ENCODE measurements around the gene ITGB3BP.

Gene ITGB3BP

GRCh38 chr1:63414691-63415365 lies 108.2 kb downstream of the ITGB3BP start:
- no peak for DNase-seq

- no peak for DNase-seq
Observed at GRCh38 chr1:63413394-63413793, 109.6 kb downstream of the ITGB3BP start.

DNA sequence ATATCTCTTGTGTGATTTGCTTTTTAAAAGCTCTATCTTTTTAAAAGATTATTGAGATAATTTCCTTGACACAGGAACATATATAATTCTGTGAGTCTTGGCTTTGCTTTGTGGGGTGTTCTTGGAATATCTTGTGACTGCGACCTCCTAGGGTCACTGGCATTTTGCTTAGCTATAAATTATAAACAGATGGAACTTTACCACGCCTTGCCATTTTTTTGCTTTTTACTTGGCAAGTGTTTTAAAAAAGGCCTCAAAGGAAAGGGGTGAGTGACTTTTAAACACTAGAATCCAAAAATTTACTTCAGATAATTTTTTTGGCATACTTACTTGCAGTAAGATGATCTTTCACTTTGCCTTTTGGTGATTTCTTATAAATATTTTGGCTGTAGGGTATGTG lies 112.0 kb downstream of the ITGB3BP start:
- no peak for DNase-seq

- no peak for DNase-seq
Observed at GRCh38 chr1:63408331-63408730, 114.7 kb downstream of the ITGB3BP start.

DNA sequence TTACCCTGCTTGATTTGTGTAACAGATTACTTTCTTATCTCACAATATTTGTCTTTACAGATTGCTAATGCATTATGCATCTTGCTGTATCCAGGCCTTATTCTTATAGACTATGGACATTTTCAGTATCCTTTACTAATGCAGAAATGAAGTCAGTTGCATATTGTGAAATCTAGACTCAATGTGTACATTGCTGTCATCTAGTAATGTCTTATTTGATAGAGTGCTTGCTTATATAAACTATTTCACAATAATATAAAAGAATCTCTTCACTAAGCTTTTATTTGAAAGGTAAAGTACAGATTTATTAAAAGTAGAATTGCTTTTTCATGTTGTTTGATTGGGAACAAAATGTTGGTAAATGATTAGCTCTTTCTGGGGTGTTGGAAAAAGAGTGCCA lies 116.0 kb downstream of the ITGB3BP start:
- no peak for DNase-seq

DNA sequence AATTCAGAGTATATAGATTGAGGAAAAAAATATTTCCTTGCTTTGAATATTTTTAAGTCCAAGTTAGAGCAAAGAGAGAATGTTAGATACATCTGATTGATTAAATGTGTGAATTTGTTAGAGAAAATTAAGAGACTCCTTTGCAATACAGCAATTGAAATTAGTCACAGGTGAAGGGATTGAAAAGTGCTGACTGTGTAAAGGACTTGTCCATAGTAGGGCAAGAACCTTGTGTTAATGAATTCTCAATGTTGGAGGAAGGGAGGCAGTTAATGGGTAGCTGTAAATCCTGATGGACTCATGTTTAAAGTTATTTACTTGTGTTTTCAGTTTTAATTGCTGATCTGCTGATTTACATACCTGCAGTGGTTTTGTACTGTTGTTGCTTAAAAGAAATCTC lies 117.0 kb downstream of the ITGB3BP start:
- DNase-seq = no peak

GRCh38 chr1:63405021-63405420 lies 118.0 kb downstream of the ITGB3BP start:
- DNase-seq = no peak

DNA sequence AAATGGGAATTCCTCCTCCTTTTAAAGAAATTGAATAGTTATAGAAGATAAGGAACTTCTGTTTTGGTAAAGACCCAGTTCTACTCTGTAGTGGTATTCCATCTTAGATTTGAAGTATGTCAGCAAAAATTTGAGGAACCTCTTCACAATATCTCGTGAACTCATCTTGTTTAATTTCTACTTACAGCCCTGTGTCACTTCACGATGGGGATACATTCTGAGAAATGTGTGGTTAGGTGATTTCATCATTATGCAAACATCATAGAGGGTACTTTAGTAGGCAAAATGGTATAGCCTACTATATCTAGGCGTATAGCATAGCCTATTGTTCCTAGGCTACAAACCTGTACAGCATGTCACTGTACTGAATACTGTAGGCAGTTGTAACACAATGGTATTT lies 119.6 kb downstream of the ITGB3BP start:
- no peak for DNase-seq

GRCh38 chr1:63401945-63402344 lies 121.1 kb downstream of the ITGB3BP start:
- DNase-seq = no peak
